Stimulated activated CD4-positive, alpha-beta T cell treated with anti-CD3 and anti-CD28 coated beads, Interleukin-4, amount 100 ng/mL, for 4 hours (primary cell): ENCODE measurements around the gene VTA1.
"Not testable (repeated sequence)": the region's sequence is repeated elsewhere in the genome, so short reads cannot be mapped to it uniquely, and the experiment has no call there.

Source experiments
- DNase-seq, 2 experiments: peaks; one replicate each; pipeline ENCODE4 v3.0.0-alpha.2; 2020

VTA1 gene

DNA sequence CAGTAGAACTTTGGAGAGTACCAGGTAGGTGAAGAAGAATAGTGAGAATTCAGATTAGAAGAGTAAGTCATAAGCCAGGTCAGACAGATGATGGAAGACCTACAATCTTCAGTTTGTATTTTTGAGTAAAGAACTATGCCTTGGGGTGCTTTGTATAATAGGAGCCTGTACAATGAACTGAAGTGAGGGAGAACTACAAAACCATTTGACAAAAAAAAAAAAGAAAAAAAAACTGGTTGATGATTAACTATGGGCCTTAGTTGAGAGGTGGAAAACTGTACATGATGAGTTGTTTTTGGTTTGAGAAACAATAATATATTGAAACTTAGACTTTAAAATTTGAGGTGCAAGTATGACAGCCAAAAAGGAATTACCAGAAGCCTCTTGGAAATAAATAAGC is 25.7 kb downstream of the VTA1 start:
- DNase-seq, result no peak

DNA sequence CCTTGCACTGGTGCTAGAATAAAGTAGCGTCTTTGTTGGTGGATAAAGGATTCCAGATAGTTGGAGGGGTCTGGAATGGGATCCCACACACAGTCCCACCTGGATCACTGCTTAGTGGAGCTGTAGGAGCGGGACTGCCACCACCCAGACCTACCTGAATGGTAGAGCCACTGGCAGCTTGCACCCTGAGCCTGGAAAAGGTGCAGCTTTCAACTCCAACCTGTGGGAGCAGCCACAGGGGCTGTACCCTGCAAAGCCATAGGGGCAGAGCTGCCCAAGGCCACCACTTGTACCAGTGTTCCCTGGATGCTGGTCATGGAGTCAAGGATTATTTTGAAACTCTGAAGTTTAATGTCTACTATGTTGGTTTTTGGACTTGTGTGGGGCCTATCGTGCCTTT is 26.9 kb downstream of the VTA1 start:
- no peak for DNase-seq

DNA sequence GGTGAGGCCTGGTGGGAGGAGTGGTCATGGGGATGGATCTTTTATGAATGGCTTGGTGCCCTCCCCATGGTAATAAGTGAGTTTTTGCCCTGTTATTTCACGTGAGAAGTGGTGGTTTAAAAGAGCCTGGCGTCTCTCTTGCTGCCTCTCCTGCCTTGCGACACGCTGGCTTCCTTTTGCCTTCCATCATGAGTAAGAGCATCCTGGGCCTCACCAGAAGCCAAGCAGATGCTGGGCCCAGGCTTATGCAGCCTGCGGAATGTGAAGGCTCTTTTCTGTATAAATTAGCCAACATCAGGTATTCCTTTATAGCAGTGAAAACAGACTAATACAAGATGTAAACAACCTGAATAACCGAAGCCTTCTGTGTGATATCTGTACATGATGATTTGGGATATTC is 27.6 kb downstream of the VTA1 start:
- DNase-seq, result no peak

DNA sequence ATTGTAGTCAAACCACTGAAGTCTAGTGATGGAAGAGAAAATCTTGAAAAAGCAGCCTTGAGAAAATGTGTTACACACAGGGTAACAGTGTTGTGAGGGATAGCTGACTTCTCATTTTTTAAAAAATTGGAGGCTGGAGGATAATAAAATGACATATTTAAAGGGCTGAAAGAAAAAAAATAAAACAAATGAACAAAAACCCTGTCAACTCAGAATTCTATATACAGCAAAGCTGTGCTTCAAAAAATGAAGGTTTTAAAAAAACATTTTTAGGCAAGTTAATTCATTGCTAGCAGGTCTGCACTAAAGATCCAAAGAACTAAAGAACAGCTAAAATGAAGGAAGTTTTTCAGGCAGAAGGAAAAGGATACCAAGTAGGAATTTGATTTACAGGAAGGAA is 31.1 kb downstream of the VTA1 start:
- no peak for DNase-seq

DNA sequence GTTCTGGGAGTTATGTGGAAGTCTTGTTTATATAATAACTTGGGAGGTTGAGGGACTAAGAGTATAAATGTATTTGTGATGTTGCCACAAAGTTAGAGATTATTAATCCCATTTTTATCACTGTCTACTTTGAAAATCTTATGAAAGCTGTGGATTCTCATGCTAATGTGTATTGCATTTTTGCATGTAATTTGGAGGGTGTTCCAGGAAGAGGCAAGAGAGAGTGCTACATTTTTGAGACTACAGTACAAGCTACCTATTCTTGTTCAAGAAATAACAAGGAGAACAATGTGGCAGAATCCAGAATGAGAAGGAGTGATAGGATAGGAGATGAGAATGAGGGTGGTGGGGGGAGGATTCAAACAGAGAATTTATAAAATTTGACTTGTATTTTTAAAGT is 34.9 kb downstream of the VTA1 start:
- no peak for DNase-seq

DNA sequence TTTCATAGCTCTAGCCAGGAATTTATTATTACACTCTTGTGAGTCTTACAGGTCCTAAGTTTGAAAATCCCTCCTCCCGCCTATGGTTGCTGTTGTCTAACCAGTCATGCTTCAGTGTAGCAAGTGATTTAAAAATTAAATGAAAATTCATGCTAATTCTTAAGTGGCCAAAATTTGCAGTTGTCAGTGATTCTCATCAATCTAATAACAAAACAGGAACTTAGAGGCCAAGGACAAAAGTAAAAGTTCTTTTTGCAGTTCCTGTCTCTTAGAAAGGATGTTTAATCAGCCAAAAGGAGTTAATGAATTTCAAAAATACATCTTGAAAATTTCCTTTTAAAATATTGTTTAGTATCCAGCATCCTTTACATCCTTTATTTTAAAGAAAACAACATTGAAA is 36.3 kb downstream of the VTA1 start:
- no peak for DNase-seq

DNA sequence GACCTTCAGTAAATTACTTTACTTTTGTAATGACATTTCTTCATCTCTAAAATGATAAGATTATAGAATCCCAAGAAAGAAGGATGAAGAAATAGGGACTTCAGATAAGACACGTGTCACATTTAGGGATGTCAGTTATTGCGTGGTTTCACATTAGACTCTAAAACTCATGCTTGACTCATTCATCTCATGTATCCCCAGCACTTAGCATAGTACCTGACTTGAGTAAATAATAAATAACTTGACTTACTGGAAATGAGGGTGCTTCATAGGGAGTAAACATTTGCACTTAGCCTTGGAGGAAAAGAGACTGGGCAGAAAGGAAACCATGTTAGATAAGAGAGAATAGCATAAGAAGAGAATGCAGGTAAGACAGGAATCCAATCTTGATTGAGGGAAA is 37.2 kb downstream of the VTA1 start:
- no peak for DNase-seq

DNA sequence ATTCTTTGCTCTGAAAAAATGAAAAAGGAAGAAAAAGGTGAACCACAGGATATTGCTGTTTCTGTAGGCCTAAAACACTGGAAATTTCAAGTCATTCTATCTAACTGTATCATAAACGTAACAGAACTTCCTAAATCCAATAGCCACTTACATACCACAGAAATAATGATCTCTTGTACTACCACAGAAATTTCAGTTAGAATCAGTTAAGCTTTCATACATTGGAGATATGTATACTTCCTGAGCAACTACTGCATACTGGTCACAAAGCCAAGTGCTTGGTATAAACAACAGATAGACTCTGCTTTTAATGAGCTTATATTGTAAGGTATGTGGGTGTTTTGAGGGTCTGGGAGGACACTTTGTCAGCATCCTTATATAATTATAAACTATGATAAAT is 38.6 kb downstream of the VTA1 start:
- no peak for DNase-seq

DNA sequence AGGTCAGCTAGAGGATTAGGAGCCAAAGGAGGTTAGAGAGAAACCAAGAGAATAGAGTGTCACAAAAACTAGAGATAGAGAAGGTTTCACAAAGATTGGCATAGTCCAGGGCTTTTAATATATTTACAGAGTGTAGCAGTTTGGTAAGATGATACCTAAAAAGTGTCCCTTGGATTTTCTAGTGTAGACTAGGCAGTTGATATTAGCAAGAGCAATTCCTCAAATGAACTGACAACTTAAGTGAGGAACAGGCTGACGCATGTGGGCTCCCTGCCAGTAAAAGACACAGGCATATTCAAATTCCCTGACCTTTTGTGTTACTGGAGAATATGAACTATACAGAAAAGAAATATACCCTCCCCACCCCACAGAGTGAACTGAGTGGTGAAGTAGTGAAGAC is 40.1 kb downstream of the VTA1 start:
- DNase-seq, result no peak

DNA sequence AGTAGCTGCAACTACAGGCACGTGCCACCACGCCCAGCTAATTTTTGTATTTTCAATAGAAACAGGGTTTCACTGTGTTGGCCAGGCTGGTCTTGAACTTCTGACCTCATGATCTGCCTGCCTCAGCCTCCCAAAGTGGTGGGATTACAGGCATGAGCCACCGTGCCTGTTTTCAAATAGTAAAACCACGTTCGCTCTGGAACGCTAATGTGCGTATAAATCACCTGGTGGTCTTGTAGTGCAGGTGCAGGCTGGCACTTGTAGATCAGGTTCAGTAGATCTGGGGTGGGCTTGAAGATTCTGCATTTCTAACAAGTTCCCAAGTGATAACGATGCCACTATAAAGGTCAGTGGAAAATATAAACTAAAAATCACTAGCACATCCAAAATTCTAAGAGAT is 41.3 kb downstream of the VTA1 start:
- not testable (repeated sequence) for DNase-seq

DNA sequence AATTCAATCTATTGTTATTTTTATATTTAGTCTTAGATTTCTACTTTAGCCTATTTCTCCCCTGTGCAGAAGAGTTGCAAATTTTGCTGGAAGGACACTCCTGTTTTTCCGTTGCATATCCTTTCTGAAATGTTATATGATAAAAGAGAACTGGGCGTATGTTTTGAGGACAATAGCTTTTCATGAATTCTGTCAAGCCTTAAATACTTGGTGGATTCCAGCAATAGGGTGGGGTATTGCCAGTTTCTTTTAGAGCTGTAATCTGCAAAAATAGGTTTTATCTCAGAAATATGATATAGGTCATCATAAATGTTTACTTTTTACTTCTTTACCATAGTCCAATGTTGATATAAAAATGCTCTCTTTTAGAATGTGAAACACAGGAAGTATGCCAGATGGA is 42.0 kb downstream of the VTA1 start:
- no peak for DNase-seq

DNA sequence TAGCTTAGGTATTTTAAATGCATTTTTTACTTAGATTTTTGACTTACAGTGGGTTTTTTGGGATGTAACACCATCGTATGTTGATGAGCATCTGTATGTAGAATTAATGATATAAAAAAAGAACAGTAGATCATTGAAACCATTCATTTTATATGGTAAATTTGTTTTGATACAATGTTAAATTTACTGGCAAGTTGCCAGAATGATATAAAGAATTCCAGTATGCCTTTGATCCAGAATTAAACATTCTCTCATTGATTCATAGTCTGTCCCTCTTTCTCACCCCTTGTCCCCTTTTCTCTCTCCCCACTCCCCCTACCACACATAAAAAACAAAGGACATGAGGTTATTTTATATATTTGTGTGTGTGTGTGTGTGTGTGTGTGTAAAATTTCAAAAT is 45.3 kb downstream of the VTA1 start:
- DNase-seq, result no peak

DNA sequence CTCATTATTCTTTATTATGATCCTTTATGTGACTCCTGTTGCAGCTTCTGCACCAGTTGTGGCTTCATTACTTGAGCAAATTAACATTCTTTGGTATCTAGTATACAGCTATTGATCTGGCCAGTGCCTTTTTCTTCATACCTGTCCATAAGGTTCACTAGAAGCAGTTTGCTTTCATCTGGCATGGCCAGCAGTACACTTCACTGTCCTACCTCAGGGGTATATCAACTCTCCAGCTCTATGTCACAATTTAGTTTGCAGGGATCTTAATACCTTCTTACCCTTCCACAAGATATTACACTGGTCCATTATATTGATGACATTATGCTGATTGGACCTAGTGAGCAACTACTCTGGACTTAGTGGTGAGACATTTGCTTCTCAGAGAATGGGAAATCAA is 46.6 kb downstream of the VTA1 start:
- DNase-seq, result no peak

DNA sequence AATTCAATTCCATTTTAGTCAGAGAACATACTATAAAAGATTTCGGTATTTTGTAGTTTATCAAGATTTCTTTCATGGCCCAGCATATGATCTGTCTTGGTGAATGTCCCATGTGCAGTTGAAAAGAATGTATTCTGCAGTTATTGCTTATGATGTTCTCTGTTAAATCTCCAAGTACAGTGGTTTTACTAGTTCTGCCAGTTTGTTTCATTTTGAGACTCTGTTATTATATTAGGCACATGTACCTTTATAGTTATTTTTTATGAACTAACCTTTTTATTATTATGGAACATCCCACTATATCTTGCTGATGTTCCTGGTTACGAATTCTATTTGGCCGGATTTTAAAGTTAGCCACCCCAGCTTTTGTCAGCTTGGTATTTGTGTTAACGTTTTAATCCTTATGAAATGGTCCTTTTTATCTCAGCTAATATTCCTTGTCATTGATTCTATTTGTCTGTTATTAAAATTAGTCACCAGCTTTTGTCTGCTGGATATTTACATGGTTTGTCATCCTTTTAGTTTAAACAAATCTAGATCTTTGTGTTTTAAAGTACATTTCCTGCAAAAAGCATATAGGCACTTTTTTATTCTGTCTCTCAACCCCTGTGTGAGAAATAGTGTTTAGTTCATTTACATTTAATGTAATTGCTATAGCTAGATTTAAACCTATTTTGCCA is 48.9 kb downstream of the VTA1 start:
- no peak for DNase-seq

DNA sequence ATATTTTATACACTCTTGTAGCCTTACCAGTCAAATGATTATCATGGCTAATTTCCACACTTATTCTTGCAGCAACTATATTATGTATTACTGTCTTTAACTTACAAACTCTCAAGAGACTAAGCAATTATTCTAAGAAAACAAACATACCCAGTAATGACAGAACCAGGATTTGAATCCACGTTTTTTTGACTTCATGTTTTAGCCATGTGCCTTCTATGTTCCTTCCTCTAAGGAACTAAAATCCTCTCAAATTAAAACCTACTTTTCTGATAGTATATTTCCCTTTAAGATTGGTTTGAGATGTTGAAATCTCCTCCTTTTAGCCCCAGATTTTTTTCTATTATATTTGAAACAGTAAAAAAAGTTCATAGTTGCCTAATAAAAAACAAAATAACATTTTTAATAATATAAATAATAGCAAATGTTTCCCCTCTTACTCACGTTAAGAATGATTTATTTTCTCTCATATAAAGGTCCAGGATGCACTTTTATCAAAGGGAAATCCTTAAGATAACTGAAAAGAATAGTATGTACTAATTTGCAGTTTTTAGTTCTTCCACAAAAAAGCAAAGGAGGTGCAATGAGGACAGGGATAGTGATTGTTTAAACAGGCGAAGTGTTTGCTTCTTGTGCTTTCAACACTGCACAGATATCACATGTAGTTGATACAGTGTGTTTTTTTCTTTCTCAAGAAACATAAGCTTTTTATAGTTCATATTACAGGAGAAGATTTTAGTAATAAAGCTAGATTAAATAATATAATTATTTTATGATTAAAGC is 54.0 kb downstream of the VTA1 start:
- DNase-seq, result no peak

DNA sequence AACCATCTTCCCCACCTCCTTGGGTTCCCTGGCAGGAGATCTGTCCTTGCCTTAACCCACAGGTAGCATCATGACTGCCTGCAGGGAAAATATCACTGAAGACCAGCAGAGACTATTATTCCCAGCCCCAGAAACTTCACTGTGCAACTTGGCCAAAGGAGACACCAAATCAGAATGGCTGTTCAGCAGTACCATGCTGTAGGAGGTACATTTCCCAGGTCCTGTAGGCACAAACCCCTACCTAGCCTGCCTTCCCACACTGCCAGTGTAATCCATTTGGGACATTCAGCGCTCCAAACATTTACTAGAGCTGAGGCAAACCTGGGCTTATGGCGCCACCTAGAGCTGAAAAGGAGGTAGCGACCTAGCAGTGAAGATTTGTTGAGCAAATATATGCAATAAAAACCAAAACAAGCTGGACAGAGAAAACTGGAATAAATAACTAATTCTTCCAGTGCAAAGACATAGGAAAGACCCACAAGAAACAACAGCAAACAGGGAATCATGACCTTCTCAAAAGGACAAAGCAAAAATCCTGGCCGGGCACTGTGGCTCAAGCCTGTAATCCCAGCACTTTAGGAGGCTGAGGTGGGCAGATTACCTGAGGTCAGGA is 60.3 kb downstream of the VTA1 start:
- DNase-seq, result peak; percentile 18 to 22

DNA sequence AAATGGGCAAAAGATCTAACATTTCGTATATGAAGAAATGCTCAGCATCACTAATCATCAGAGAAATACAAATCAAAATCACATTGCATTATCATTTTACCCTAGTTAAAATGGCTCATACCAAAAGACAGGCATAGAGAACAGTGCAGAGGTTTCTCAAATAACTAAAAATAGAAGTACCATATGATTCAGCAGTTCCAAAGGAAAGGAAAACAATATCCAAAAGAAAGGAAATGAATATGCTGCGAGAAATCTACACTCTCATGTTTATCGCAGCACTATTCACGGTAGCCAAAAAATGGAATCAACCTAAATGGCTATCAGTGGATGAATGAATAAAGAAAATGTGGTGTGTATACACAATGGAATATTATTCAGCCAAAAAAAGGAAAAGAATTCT is 63.5 kb downstream of the VTA1 start:
- no peak for DNase-seq

DNA sequence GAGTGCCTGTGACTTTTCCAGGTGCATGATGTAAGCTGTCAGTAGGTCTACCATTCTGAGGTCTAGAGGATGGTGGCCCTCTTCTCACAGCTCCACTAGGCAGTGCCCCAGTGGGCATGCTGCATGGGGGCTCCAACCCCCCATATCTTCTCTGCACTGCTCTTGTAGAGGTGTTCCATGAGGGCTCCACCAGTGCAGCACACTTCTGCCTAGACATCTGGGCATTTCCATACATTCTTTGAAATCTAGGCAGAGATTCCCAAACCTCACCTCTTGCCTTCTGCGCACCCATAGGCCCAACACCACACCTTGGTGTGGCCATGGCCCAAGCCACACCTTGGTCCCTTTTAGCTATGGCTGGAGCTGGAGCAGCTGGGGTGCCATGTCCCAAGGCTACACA is 66.3 kb downstream of the VTA1 start:
- no peak for DNase-seq

DNA sequence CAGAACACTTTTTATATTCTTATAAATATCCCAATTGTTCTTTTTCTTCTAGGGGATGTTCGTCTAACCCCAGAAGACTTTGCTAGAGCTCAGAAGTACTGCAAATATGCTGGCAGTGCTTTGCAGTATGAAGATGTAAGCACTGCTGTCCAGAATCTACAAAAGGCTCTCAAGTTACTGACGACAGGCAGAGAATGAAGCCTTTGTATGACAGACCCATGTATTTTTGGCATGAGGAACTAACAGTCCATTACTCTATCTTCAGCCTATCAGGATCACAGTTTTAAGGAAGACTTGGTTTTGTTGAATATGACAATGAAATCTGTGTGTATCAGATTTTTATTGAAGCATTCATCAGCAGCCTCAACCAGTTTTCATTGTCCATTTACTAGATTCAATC is 71.4 kb downstream of the VTA1 start:
- no peak for DNase-seq

DNA sequence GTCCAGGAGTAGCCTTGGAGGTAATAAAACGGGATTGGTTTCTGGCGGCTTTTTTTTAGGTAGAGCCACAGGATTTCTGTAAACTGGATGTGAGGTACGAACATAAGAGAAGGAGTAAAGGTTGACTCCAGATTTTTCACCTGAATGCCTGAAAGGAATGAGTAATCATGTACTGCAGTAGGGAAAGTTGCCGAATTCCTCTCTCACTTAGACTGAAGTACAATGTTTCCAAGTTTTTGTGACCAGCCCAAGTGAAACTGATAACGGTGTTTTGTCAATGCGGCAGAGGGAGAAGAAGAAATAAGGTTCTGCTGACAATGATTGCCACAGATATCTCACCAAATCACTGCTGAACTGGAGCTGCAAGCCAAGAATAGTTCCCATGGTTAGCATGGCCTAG is 75.0 kb downstream of the VTA1 start:
- no peak for DNase-seq

DNA sequence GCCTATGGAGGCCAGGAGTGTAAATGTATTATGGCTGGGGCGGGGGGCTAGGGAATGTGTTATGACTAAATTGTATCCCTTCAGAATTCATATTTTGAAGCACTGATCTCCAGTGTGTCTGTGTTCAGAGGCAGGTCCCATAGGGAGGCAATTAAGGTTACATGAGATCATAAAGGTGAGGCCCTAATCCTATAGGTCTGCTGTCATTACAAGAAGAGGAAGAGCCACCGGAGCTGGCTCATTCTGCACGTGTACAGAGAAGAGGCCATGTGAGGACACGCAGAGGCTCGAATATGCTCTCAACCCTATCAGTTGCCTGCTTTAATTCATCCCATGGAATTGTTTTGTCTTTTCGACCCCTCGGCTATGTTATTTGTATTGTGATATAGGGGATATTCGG is 76.9 kb downstream of the VTA1 start:
- DNase-seq, result no peak

DNA sequence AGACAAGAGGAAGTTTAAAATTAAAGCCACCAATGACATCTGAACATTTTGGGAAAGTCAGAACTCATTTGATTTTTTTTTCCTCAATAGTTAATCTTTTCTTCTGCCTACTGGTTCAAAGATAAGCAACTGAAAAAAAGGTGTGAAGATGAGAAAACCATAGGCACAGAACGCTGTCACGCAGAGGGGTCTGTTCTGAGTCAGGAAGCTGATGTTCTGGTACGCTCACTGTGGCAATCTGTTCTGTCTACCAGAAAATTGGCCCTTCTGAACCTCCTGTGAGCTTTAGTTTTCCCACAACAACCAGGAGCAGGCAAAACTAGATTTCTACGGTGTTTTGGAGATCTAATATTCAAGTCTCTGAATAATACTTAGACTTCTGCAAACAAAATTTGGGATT is 78.1 kb downstream of the VTA1 start:
- no peak for DNase-seq

DNA sequence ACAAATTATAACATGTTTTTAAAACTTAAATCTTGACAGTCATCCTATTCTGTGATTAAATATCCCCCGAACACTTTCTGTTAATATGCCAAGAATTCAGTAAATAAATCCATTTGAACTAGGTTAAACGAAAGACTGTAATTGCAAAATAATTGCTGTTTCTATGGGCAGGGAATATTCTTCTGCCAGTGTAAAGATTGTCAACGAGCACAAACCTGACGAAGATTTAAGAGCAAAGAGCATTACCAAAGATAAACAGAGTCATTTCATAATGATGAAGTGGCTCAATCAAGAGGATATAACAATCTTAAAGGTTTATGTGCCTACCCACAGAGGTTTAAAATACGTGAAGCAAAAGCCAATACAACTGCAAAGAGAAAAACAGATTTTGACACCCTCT is 78.5 kb downstream of the VTA1 start:
- DNase-seq, result no peak

DNA sequence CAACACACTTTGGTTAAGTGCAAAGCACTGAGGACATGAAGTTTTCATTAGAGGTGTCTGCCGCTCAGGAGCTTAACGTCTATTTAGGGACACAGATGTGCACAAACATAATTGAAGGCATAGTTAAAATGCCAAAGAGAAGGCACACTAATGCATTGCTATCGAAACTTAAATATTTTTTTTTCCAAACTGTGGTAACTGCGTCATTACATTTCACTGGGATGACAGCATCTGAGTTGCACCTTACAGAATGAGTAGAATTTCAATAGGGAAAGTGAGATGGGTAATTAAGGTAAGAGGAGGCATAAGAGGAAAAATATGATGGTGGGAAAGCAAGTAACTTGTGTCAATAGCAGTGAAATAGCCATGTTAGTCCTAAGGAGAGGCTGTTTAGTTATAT is 79.7 kb downstream of the VTA1 start:
- no peak for DNase-seq
